ENCODE measurements around the gene RPL35. TPM values are rescaled to one million over a fixed set of nuclear protein-coding genes. Genes with fewer than 3 reads are reported as not detected.
"Not testable (repeated sequence)": the region's sequence is repeated elsewhere in the genome, so short reads cannot be mapped to it uniquely, and the experiment has no call there.

RPL35 gene
- total and polyA plus RNA-seq, 3 donors from 2014 or later = 902 to 1,286 (median 1,119) TPM

- Histone ChIP-seq H3K36me3 (ENCODE audit: low read depth, missing control alignments) (no peaks in the 10 kb centered on the region), H3K4me3 (no peak overlapping the region), H3K9me3 (no peaks in the 10 kb centered on the region), H3K4me1 (peaks cover 12% of the 10 kb centered on the region), H3K27me3 (no peaks in the 10 kb centered on the region), H3K27ac (no peak overlapping the region)
- DNase-seq = no peak
- intact Hi-C loops (cut with DNase I; ENCODE audit: low total_unique reads) = no loop called here
- WGBS, 2 donors = 86 to 88% methylated on average over 14 of the region's 14 CpGs
- no peak for TF ChIP-seq POLR2A (IDR thresholded peaks at IDR 0.05)
- TF ChIP-seq CTCF (IDR thresholded peaks at IDR 0.05) = no peak
Measured at GRCh38 chr9:124841075-124841821, 20.5 kb downstream of the RPL35 start.

GRCh38 chr9:124840300-124840833, 21.4 kb downstream of the RPL35 start:
- peak in 2 of 3 experiments; percentile 35 to 36 for TF ChIP-seq CTCF (IDR thresholded peaks at IDR 0.05)
- no peak for TF ChIP-seq POLR2A (IDR thresholded peaks at IDR 0.05)
- H3K4me1 ChIP-seq = peaks cover 14% of the 10 kb centered on the region
- H3K36me3 ChIP-seq (ENCODE audit: low read depth, missing control alignments) = no peaks in the 10 kb centered on the region
- no peak overlapping the region for H3K4me3 ChIP-seq
- H3K9me3 ChIP-seq = no peaks in the 10 kb centered on the region
- no peaks in the 10 kb centered on the region for H3K27me3 ChIP-seq
- DNase-seq = peak; percentile 72
- WGBS, 2 donors = 48 to 59% methylated on average over 17 to 18 of the region's 18 CpGs
- intact Hi-C loops (cut with DNase I; ENCODE audit: low total_unique reads) = no loop called here
- no peak overlapping the region for H3K27ac ChIP-seq

- Histone ChIP-seq H3K27me3 (no peaks in the 10 kb centered on the region), H3K4me1 (peaks cover 20% of the 10 kb centered on the region), H3K4me3 (no peak overlapping the region), H3K36me3 (ENCODE audit: low read depth, missing control alignments) (no peaks in the 10 kb centered on the region), H3K27ac (no peak overlapping the region), H3K9me3 (no peaks in the 10 kb centered on the region)
- WGBS, 2 donors = 48 to 53% methylated on average over 8 to 12 of the region's 12 CpGs
- intact Hi-C loops (cut with DNase I; ENCODE audit: low total_unique reads) = no loop called here
- peak; percentile 12 to 44 (median 23) for TF ChIP-seq CTCF (IDR thresholded peaks at IDR 0.05)
- no peak for TF ChIP-seq POLR2A (IDR thresholded peaks at IDR 0.05)
- DNase-seq = no peak
Measured at GRCh38 chr9:124839612-124840299, 22.0 kb downstream of the RPL35 start.

- intact Hi-C loops (cut with DNase I; ENCODE audit: low total_unique reads); H3K4me3 ChIP-seq; H3K27ac ChIP-seq; H3K9me3 ChIP-seq; H3K27me3 ChIP-seq; DNase-seq; H3K36me3 ChIP-seq (ENCODE audit: low read depth, missing control alignments): not testable (repeated sequence)
- WGBS, 2 donors = 26 to 65% methylated on average over 2 to 23 of the region's 52 CpGs
- H3K4me1 ChIP-seq = peaks cover 22% of the 10 kb centered on the region
Measured at GRCh38 chr9:124838567-124839275, 23.0 kb downstream of the RPL35 start.

GRCh38 chr9:124838132-124838531, 23.6 kb downstream of the RPL35 start:
- 45 to 56% methylated on average over 5 of the region's 5 CpGs for WGBS, 2 donors
- H3K27me3 ChIP-seq; H3K4me3 ChIP-seq; H3K36me3 ChIP-seq (ENCODE audit: low read depth, missing control alignments); H3K27ac ChIP-seq; intact Hi-C loops (cut with DNase I; ENCODE audit: low total_unique reads); H3K9me3 ChIP-seq: not testable (repeated sequence)
- DNase-seq = peak; percentile 71
- peaks cover 22% of the 10 kb centered on the region for H3K4me1 ChIP-seq

Data from testis (tissue), 3 donors.